PC-3 (cell line): Measurements from ENCODE around the gene PXMP4.

Experiments
- EZH2 ChIP-seq: fragments of 300-600 bp; sonication (generic); IDR thresholded peaks from one replicate; pipeline ENCODE4 v1.6.1; 2017; ENCODE audit warnings: antibody characterized with exemption, mild to moderate bottlenecking, low read length; ENCODE audit not compliant: unreplicated experiment
- TF ChIP-seq, protein P1 (sequence below): fragments of 300-600 bp; sonication (generic); conservative IDR thresholded peaks from 2 replicates; pipeline ENCODE4 v1.5.1; 2017; ENCODE audit warnings: antibody characterized with exemption, low read depth, mild to moderate bottlenecking, low read length

DNA sequence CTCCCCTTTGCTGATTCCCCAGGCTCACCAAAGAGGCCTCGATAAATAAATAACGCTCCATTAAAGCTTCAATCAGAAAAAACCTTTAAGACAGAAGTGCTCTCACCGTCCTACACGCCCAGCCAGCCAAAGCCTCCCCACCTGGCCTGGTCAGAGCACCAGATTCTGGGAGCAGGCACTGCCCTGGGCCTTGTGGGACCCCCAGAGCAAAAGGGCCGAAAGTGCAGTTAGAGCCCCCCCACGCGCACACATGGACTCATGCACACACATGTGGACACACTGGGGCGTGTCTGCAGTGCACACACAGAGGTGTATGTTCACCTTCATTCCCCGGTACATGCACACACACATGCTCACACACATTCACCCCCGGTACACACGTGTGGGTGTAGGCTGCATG, 44.0 kb downstream of the PXMP4 start:
- TF ChIP-seq, protein P1, sequence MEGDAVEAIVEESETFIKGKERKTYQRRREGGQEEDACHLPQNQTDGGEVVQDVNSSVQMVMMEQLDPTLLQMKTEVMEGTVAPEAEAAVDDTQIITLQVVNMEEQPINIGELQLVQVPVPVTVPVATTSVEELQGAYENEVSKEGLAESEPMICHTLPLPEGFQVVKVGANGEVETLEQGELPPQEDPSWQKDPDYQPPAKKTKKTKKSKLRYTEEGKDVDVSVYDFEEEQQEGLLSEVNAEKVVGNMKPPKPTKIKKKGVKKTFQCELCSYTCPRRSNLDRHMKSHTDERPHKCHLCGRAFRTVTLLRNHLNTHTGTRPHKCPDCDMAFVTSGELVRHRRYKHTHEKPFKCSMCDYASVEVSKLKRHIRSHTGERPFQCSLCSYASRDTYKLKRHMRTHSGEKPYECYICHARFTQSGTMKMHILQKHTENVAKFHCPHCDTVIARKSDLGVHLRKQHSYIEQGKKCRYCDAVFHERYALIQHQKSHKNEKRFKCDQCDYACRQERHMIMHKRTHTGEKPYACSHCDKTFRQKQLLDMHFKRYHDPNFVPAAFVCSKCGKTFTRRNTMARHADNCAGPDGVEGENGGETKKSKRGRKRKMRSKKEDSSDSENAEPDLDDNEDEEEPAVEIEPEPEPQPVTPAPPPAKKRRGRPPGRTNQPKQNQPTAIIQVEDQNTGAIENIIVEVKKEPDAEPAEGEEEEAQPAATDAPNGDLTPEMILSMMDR: no peak
- TF ChIP-seq EZH2: no peak
